HG03064 (cell line): ENCODE data around the gene AVPR1A.

Source experiments
- ATAC-seq: cut with Tn5 transposase; IDR thresholded peaks from one replicate; pipeline ENCODE4 v1.9.1; 2021; ENCODE audit warnings: low read depth; ENCODE audit not compliant: unreplicated experiment

AVPR1A gene

DNA sequence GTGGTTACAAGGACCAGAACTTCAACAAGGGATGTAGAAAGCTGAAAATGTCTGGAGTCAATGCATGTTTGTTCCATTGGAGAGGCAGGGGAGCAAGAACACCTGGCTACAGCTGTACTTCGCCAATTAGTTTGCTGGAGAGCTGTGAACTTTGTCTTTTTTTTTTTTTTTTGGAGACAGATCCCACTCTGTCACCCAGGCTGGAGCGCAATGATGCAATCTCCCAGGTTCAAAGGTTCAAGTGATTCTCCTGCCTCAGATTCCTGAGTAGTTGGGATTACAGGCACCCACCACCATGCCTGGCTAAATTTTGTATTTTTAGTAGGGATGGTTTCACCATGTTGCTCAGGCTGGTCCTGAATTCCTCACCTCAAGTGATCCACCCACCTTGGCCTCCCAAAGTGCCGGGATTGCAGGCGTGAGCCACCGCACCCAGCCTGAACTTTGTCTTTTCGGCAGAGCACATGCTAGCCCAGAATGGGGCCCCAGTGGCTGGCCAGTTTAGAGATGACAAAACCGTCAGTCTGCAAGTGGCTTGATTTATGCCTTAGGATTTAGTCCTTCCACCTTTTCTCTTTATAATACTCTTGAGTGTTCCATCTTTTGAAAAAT, 55.5 kb downstream of the AVPR1A start:
- no peak for ATAC-seq

- no peak for ATAC-seq
These were observed 57.3 kb downstream of the AVPR1A start for GRCh38 chr12:63093711-63094110.

DNA sequence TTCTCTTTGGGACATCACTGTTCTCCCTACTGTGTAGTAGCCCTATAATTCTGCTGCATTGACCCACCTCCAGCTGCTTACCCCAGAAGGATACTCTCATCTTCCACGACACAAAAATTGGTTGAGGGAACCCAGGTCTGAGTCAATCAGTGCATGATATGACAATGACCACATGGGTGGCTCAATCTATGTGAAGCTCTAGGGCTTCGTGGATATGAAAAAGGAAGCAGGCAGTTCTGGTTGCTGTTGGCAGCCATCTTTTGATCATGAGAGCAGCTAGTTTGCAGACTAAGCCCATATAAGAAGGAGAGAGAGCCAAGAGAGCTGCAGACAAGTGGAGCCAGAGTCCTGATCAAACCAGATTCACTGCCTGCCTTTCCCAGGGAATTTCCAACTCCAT, 57.9 kb downstream of the AVPR1A start:
- ATAC-seq, result no peak
